Measurements from ENCODE around the gene HOXA11.

HOXA11 gene

GRCh38 chr7:27165996-27166530, 19.0 kb downstream of the HOXA11 start:
- no peak for DNase-seq (ENCODE audit: low read depth)
- TF ChIP-seq MYC (IDR thresholded peaks at IDR 0.05; ENCODE audit: low read depth, low read length) = no peak
- H3K4me3 ChIP-seq (ENCODE audit: low read depth, low read length) = no peak overlapping the region

GRCh38 chr7:27165089-27165995, 19.7 kb downstream of the HOXA11 start, which contains the start of gene HOXA9:
TSS of gene HOXA9 (minus strand) at chr7:27165537. CDS start at chr7:27165457, 80 bp downstream.
- no peak within 1 kb of the TSS for H3K4me3 ChIP-seq (ENCODE audit: low read depth, low read length)
- TF ChIP-seq POLR2A (IDR thresholded peaks at IDR 0.05; ENCODE audit: extremely low read depth, insufficient read length) (no peak), CTCF (IDR thresholded peaks at IDR 0.05; ENCODE audit: low read depth, low read length) (no peak), MAX (IDR thresholded peaks at IDR 0.05; ENCODE audit: low read depth, low read length) (no peak), MYC (IDR thresholded peaks at IDR 0.05; ENCODE audit: low read depth, low read length) (no peak)
- DNase-seq (ENCODE audit: low read depth) = no peak

- no peak for DNase-seq (ENCODE audit: low read depth)
- no peak for TF ChIP-seq MYC (IDR thresholded peaks at IDR 0.05; ENCODE audit: low read depth, low read length)
- TF ChIP-seq CTCF (IDR thresholded peaks at IDR 0.05; ENCODE audit: low read depth, low read length) = no peak
- no peak for TF ChIP-seq MAX (IDR thresholded peaks at IDR 0.05; ENCODE audit: low read depth, low read length)
- TF ChIP-seq POLR2A (IDR thresholded peaks at IDR 0.05; ENCODE audit: extremely low read depth, insufficient read length) = no peak
- no peak overlapping the region for H3K4me3 ChIP-seq (ENCODE audit: low read depth, low read length)
Measured at GRCh38 chr7:27164367-27165088, 20.5 kb downstream of the HOXA11 start.

- TF ChIP-seq MYC (IDR thresholded peaks at IDR 0.05; ENCODE audit: low read depth, low read length) (no peak), MAX (IDR thresholded peaks at IDR 0.05; ENCODE audit: low read depth, low read length) (no peak), POLR2A (IDR thresholded peaks at IDR 0.05; ENCODE audit: extremely low read depth, insufficient read length) (no peak), CTCF (IDR thresholded peaks at IDR 0.05; ENCODE audit: low read depth, low read length) (no peak)
- no peak for DNase-seq (ENCODE audit: low read depth)
- H3K4me3 ChIP-seq (ENCODE audit: low read depth, low read length) = no peak overlapping the region
Measured at GRCh38 chr7:27164045-27164366, 21.0 kb downstream of the HOXA11 start.

- no peak overlapping the region for H3K4me3 ChIP-seq (ENCODE audit: low read depth, low read length)
- TF ChIP-seq CTCF (IDR thresholded peaks at IDR 0.05; ENCODE audit: low read depth, low read length) = no peak
- TF ChIP-seq MYC (IDR thresholded peaks at IDR 0.05; ENCODE audit: low read depth, low read length) = no peak
- no peak for TF ChIP-seq MAX (IDR thresholded peaks at IDR 0.05; ENCODE audit: low read depth, low read length)
- no peak for TF ChIP-seq POLR2A (IDR thresholded peaks at IDR 0.05; ENCODE audit: extremely low read depth, insufficient read length)
- no peak for DNase-seq (ENCODE audit: low read depth)
Measured at GRCh38 chr7:27163288-27164044, 21.6 kb downstream of the HOXA11 start.
